ENCODE results near the gene CDH4.

CDH4 gene

GRCh38 chr20:61643656-61644377, 391.8 kb downstream of the CDH4 start:
- DNase-seq = no peak

GRCh38 chr20:61644378-61645076, 392.5 kb downstream of the CDH4 start:
- DNase-seq = no peak

DNA sequence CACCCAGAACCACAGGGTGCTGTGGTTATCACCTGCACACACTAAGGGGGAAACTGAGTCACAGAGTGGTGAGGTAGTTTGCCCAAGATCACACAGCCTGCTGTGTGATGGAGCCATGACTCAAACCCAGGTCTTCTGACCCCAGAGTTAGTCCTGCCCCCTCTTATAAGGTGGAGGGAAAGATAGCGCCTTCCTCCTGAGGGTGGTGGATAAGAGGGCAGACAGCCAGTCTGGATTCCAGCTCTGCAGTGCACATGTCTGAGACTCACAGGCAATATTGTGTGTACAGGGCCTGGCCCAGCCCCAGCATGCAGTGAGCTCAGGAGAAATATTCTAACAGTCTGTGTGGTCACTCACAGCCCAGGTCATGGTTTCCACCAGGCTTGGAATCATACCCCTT, 393.7 kb downstream of the CDH4 start:
- no peak for DNase-seq

GRCh38 chr20:61646453-61646852, 394.4 kb downstream of the CDH4 start:
- DNase-seq = no peak

DNA sequence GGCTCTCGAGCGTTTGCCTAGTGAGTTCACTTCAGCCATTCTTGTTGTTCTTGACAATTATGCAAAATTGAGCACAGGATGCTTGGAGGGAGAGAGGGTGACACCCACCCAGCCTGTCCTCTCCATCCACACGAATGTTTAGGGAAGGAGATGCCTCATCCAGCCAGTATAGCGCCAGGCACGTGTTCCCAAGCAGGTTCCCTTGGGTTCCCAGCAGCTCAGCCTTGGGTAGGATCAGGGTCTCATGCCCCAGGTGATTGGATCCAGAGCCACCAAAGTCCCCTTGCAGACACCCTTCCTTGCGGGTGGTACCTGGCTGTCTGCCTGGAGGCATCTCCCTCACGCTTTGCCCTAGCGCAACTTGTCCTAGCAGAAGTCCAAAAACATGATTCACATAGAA, 394.9 kb downstream of the CDH4 start:
- no peak for DNase-seq

DNA sequence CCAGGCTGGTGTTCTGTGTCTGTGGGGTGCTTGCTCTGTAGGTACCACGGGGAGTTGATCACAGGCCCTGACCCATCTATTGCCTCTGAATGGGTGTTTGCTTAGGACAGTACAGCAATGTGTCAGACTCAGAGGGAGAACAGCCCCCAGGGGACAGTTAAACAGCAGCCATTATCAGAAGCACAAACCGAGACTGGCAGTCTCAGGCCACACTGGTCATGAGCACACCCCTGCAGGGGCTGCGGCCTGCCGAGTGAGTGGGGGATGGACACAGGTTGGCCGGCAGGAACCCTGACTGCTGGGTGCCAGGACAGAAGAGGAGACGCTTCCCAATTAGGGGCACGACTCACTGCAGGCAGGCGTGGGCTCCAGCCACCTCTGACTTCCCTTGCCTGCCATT, 395.6 kb downstream of the CDH4 start:
- DNase-seq = no peak

DNA sequence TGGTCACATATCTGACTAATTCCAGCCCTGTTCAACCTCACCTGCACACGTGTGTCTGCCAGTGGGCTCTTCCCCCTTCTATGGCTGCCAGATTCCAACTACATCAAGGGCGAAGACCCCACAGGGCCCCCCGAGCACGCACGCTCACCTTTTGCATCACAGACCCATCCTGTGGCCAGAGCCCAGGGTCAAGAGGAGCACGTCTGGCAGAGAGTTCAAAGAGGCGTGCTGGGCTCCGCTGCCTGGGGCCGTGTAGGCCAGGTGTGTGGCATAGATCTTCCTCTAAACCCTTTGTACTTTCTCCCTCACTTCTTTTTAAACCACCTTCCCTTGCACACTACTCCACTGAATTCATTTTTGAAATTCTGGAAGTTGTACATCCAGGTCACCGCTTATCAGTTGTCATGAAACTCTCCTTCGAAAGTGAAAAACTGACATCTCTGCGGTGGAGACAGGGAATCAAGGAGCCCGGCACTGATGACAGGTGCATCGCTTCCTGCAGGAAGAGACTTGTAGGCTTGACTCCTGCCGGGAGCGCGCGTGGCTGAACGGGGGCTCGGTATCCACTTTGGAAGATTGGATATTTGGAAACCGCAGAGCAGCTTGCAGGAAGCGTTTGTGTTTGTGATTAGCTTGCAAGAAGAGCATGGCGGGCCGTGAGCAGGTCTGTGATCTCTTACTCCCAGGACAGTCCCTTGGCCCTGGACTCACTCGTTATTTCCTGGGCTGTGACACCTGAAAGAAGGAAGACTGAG, 397.2 kb downstream of the CDH4 start:
- no peak for DNase-seq

DNA sequence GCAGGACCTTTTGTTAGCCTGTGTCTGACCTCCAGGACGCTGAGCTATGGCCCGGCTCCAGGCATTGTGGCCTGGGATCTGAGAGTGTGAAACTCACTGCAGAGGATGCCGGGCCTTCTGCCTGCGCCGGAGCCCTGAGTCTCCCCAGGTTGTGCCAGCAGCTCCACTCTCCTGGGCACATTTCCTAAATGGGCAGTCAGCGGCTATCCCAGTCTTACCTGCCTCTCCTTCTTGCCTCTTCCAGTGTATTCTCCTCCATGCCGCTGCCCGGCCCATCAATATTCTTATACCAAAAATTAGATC, 397.8 kb downstream of the CDH4 start:
- DNase-seq = no peak

- no peak for DNase-seq
Observed at GRCh38 chr20:61650912-61651733, 399.1 kb downstream of the CDH4 start.

GRCh38 chr20:61652146-61652545, 400.1 kb downstream of the CDH4 start:
- DNase-seq = no peak

DNA sequence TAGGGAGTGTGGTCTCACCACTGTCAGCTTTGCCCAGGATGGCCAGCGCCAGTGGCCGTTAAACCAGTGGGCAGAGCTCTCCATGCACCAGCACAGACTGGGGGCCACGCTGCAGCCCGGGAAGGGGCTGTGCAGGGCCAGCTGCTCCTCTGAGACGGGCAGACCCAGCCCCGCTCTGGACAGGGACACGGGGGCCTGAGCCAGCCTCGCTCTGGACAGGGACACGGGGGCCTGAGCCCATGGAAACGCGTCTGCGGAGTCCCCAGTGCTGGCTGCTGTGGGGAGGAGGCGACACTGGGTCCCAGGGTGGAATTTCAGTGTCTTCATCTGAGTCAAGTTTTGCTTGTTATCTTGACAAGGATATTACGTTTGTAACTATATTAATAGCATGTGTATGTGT, 402.7 kb downstream of the CDH4 start:
- DNase-seq = no peak

DNA sequence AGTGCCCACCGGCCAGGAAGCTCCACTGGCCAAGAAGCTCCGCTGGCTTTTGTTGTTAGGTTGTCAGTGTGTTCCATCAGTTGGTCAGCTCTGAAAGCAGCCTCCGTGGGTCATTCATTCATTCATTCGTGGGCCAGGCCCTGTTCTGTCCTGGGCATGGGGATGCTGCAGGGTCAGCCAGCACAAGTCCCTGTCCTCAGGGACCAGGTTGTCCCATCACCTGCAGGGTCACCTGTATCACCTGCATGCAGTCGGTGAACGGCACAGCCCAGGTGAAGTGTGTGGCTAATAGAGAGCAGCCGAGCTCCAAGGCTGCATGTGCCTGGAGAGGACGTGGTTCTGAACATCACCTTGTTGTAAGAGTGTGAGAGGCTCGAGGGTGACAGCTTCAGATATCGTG, 403.5 kb downstream of the CDH4 start:
- no peak for DNase-seq

DNA sequence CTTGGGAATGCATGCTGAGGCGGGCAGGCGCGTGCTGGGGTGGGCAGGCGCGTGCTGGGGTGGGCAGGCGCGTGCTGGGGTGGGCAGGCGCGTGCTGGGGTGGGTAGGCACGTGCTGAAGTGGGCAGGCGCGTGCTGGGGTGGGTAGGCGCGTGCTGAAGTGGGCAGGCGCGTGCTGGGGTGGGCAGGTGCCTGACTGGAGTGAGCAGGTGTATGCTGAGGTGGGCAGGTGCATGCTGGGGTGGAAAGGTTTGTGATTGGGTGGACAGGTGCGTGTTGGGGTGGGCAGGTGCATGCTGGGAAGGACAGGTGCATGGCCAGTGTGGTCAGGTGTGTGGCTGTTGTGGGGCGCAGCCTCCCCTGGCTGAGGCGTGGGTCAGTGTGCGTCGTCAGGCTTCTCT, 404.1 kb downstream of the CDH4 start:
- DNase-seq = no peak

GRCh38 chr20:61657721-61658377, 405.8 kb downstream of the CDH4 start:
- DNase-seq = no peak

DNA sequence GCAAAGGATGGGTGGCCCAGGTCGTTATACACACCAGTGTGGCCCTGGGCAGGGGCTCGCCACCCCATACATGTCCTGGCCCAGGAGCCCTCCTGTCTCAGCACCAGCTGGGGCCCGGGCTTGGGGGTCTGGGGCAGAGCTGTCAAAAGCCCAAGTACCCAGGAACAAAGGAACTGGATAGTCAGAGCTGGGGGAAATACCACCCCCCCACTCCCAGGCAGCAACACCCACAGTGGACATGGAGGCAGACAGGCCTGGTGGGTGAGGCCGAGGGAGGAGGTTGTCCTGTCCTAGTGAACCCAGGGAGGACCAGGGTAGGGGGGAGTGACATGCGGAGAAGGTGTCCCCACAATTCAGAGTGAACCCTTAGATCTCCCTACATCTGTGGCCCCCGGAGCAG, 406.5 kb downstream of the CDH4 start:
- DNase-seq = no peak

- no peak for DNase-seq
Observed at GRCh38 chr20:61659246-61659993, 407.4 kb downstream of the CDH4 start.

GRCh38 chr20:61659994-61660346, 407.9 kb downstream of the CDH4 start:
- DNase-seq = no peak

DNA sequence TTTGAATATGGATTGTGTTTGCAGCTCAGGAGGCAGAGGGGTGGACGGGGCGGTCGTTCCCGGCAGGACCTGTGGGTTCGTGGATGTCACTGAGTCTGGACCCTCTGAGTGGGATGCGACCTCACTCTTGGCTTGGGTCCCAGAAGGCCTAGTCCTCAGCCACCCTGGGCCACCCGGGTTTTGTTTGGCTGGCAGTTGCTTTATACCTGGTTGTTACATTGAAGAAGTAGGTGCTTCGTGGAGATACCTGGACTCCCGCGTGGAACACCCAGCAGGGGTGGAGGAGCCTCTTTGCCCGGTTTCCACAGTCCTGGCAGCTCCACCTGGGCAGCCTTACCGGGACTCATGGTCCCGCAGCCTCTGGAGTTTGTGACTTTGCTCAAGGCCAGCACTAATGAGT, 408.5 kb downstream of the CDH4 start:
- DNase-seq = no peak

DNA sequence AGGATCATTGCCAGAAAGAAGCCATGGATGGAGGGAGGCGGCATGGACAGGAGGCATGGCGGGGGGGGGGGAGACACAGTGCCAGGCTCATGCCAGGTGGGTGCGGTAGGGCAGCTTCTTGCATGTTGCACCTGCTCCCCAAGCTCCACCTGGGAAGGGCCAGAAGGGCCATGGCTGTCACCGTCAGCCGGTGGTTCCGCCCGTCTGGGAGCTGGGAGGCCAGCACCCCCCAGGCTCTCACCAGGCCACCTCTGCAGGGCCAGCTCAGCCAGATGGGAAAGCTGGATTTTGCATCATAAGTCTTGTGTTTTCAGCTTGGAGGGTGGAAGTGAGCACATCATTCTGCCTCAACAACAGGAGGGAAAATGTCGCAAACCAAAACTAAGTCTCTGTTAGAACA, 409.0 kb downstream of the CDH4 start:
- DNase-seq = no peak

DNA sequence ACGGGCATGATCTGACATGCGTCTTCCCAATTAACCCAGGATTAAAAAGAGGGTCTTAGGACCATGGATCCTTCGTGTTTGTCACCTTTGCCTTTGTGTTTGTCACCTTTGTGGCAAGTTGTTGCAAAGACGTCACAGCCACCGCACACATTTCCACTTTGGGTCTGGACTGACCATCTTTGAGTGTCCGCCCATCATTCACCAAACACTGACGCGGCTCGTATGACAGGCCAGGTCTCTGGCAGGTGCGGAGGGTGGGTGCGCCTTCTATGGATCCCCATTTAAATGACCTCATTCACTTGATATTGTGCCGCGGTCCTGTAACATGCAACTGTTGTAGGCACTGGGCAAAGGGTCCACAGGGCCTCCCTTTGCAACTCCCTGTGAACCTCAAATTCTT, 409.5 kb downstream of the CDH4 start:
- DNase-seq = no peak

DNA sequence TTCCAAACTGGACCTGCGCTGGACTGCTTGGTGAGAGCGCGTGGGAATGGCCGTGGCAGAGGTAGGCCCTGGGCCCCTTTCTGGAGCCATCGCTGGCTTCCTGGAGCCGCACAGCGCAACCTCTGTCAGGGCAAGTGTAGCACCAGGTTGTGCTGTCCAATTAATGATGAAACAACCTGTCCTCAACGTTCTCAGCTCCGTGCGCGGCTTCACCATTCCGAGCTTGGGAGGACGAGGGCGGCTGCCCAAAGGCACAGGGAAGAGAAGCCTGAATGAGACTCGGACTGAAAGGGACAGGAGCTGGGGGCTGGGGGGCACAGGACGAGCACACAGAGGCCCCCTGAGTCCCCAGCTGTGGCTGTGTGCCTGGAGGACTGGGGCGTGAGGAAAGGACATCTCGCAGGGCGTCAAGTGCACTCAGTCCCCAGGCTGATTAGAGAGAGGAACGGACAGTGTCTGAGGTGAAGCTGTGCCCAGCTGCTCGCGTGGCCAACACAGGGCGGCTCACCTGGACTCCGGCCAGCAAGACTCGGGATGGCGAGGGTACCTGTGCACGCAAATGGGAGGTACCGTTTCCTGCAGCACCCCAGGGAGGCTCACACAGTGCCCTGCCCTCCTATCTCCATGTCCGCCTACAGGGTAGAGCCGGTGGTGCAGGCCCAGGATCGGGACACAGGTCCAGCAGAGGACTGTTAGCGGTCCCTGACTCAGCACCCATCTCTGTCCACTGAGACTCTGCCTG, 410.3 kb downstream of the CDH4 start:
- DNase-seq = no peak

GRCh38 chr20:61662968-61663331, 410.9 kb downstream of the CDH4 start:
- DNase-seq = no peak

Data from SIG-M5 (cell line).